Stromal cell of bone marrow (primary cell): ENCODE measurements around the gene RPP25L.
A peak's percentile ranks its signal among the peaks of the same experiment; 100 is the strongest.

Source experiments
- DNase-seq: peaks from one replicate; pipeline ENCODE4 v3.0.0-alpha.2; 2012; ENCODE audit warnings: low read depth

The RPP25L gene

GRCh38 chr9:34611251-34611810 is 566 bp downstream of the RPP25L start:
- no peak for DNase-seq

GRCh38 chr9:34610434-34611206 is 1.3 kb downstream of the RPP25L start:
- DNase-seq, result no peak

- no peak for DNase-seq
Observed at GRCh38 chr9:34607331-34607730, 4.6 kb downstream of the RPP25L start.

GRCh38 chr9:34606905-34607304 is 5.0 kb downstream of the RPP25L start:
- DNase-seq, result no peak

- DNase-seq, result no peak
Observed at GRCh38 chr9:34606190-34606589, 5.7 kb downstream of the RPP25L start.

GRCh38 chr9:34603610-34604231 is 8.2 kb downstream of the RPP25L start:
- no peak for DNase-seq

GRCh38 chr9:34601937-34602573 is 9.8 kb downstream of the RPP25L start:
- DNase-seq, result no peak

- DNase-seq, result no peak
Observed at GRCh38 chr9:34600908-34601307, 11.0 kb downstream of the RPP25L start.

- DNase-seq, result no peak
Observed at GRCh38 chr9:34599546-34599945, 12.4 kb downstream of the RPP25L start.

- no peak for DNase-seq
Observed at GRCh38 chr9:34594177-34594576, 17.7 kb downstream of the RPP25L start.

- no peak for DNase-seq
Observed at GRCh38 chr9:34592895-34593601, 18.8 kb downstream of the RPP25L start.

- DNase-seq, result no peak
Observed at GRCh38 chr9:34591917-34592866, 19.7 kb downstream of the RPP25L start.

GRCh38 chr9:34591248-34591916 is 20.5 kb downstream of the RPP25L start:
- peak; percentile 45 for DNase-seq

- DNase-seq, result no peak
Observed at GRCh38 chr9:34590381-34591247, 21.3 kb downstream of the RPP25L start.

- DNase-seq, result no peak
Observed at GRCh38 chr9:34589636-34590380, 22.1 kb downstream of the RPP25L start, which contains the start of gene CNTFR. Gene CNTFR, minus strand, starts transcription at chr9:34589724. Its CDS starts 20,743 bp downstream, at chr9:34568981.

- DNase-seq, result no peak
Observed at GRCh38 chr9:34588671-34589635, 22.9 kb downstream of the RPP25L start.

GRCh38 chr9:34587271-34587670 is 24.6 kb downstream of the RPP25L start:
- DNase-seq, result no peak
